Hypothalamus (tissue), 51 donors: Measurements from ENCODE around the gene FNBP1L.

Experiments
- DNase-seq, 51 donors: peaks; one replicate each; lab custom pipeline; 2025; lab: John Stamatoyannopoulos, UW

The FNBP1L gene

DNA sequence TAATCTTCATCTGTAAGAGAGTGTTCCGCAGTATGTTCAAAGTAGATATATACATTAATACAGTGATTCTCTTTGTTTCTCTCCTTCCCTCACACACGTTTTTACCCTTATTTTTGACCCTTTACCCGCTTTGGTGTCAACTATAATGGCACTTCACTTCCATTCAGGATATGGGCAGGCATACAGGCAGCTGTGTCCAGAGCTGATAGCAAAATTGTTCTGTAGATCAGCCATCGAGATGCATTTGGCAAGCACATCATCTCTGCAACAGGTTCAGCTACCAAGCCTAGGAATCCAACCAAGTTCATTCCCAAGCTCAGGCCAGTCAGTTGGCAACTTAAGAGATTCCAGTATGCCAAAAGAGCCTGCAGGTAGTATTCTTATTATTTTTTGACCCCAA lies 74.8 kb downstream of the FNBP1L start:
- no peak for DNase-seq

DNA sequence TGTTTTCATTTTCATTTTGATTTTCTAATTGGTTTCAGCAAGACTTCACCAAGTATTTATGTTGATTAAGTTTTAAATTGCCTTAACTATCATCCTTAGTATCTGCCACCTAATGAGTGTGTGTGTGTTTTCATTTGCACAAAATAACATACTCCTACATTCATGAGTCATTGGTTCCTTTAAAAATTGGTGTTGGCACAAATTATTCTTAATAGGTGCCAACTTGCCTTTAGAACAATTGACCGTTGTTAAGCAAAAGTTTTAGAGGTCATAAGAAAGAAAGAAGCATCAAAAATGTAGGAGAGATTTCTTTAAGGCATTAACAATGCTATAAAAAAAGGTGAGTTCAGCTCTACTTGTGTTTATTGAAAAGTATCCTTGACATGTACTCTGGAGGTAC lies 77.5 kb downstream of the FNBP1L start:
- DNase-seq = no peak

DNA sequence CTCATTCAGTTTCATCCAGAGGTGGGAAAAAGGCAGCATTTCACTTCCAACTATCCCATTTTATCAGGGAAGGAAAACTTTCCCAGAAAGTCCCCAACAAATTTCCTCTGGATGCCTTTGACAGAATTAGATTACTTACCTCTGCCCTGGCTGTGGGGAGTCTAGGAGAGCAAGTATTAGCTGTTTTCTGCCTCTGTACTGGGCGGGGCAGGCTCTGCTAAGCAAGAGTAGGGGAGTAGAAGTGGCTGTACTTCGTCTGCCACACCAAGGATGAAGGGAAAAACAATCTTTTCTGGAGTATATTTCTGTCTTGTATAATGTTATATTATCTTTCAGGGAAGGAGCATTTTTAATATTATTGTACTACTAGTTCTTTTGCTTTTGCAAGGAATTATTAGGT lies 78.5 kb downstream of the FNBP1L start:
- no peak for DNase-seq

DNA sequence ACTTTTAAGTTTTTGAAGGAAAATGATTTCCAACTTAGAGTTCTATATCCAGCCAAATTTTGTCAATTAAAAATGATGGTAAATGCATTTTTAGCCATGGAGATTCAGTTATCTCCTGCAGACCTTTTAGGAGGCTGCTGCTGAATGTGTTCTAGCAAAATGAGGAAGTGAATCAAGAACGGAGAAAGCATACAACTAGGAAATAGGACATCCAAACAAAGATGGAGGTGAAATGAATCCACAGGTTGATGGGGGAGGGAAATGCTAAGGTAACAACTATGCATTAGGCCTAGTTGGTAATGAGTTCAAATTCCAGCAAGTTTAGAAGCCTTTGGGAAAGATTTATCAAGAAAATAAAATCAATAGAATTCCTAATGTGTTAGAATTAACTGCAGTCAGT lies 80.5 kb downstream of the FNBP1L start:
- no peak for DNase-seq

DNA sequence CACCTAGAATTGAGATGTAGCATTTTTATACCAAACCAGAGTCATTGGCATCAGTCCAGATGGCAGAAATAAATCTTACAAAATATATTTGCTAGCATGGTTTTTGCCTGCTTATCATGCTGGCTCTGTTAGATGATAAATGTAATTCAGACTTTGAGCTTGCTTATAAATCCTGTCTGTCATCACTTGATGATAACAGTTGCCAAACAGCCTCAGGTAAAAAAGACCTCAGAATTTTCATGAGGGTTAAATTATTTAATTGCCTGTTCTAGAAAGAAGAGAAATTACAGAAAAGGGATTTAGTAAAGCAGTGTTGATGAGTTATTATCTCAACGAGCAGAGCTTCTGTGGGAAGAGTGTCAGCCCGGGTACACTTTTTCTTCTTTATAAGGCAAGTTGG lies 83.3 kb downstream of the FNBP1L start:
- DNase-seq = no peak

DNA sequence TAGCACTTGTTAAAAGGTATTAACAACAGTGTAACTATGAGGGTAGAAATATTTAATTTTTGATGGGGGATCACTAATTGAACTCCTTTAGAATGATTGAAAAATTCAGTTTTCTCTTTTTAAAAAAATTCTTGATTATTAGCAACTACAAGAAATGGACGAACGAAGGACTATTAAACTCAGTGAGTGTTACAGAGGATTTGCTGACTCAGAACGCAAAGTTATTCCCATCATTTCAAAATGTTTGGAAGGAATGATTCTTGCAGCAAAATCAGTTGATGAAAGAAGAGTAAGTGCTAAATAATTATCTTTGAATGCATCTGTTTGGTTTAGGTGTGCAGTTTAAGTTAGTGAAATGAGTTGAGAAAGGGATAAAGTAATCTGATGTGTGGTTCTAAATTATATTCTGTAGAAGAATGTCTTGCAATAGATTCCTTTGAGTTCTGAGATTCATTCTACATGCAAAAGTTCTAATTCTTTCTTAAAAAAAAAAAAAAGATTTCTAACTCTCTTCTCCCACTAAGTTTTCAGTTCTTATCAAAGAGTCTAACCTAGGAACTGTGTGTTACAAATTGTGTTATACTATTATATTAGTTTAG lies 85.0 kb downstream of the FNBP1L start:
- no peak for DNase-seq

DNA sequence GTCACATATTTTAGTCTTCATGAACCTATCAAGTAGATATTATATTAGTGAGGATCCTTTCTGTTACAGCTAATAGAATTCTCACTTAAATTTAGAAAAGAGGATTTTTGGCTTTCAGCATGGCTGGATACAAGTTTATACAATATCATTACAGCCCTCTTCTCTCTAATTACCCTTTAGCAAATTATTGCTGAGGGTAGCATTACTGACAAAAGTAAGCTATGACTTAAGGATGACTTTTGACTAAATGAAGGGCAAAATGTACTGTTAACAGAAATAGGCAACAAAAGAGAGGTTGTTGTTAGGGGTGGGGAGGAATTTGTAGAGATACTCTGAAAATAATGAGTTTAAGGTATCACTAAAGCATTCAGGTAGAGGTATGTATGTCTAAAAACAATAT lies 85.8 kb downstream of the FNBP1L start:
- no peak for DNase-seq

DNA sequence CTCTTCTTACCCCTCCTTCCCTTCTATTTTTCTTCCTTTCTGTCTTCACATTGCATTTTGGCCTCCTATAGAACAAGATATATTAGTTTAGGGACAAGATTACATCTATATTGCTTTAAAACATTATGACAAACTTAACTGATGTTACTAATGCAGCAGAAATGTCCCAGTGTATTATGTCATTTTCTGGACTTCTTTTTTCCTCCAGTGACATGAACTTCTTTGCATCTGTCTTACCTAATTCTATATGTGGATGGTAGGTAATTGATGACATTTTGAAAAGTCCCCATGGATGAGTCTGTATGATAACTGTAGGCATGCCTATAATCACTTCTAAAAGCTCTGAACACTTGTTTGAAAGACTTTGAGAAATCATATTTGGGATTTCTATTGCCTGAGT lies 89.5 kb downstream of the FNBP1L start:
- no peak for DNase-seq

DNA sequence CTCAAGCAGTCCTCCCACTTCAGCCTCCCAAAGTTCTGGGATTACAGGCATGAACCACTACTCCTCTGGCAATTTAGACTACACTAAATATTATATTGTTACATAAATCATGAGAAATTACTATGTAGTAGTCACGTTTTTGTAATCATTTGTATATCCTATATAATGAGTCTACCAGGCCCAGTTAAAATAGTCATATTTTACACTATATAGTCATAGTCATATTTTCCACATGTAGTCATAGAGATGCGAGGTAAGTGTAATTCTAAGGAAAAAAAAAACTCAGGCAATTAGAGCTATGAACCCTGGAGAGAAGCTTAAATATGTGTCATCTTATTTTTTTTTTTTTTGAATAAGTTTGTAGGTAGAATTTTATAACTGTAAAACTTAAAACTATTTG lies 90.0 kb downstream of the FNBP1L start:
- no peak for DNase-seq

DNA sequence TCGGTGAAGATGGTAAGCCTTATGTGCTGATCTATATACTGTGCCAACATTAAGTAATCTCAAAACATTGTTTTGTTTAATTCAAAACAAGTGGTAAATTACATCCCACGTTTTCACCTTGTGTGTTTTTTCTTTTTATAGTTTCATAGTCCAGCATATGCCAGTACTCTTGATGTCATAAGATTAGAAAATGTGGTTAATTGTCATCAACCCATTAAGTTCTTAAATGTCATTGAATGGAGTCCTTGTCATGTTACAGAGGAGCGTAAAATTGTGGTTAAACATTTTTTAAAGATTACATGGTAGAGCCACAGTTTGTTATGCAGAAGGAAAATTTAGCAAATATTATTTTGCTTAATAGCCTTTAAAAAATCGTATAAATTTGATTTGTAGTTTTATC lies 93.1 kb downstream of the FNBP1L start:
- no peak for DNase-seq

DNA sequence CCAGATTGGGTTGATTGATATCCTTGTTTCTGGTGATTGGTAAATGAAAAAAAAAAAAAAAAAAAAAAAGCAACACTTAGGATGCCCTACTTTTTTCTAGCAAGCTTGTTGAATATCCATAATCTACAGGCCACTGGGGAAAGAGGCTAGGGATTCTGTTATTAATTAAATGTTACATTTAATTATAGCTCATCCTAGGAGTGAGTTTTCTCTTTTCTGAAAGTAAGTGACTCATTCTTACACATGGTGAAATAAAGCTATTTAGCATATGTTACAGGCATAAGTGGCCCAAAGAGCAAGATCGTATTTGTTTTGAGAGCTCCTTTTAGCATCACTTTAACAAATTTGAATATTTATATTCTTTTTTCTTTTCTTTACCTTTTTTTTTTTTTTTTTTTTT lies 94.5 kb downstream of the FNBP1L start:
- no peak for DNase-seq

DNA sequence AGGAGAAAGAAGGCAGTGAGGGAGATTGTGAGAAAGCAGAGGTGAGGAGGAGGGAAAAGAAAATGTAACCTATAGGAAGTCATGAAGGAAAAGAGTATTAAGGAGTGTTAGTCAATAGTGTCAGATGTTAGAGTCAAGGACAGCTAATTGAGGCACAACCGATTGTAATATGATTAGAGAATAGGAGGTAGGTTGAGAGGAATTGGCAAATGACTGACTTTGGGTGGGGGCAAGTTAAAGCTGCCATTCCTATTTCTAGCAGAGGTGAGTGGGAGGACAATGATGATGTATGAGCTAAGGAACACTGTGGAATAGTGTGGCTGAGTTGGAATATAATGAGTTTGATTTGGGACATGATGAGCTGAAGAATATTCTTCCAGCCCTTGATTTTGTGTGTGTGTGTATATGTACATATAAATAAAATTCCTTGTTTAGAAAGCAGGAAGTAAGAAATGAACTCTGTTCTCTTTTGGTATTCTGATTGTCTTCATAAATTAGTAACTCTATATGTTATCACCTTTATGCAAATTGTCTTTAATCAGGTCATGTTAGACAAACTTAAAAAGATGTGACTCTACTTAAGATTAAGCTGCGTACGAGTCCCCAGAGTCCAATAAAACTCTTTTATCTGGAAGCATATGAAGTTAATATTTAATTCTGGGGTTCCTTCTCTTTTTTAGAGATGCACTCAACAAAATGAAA lies 98.4 kb downstream of the FNBP1L start:
- DNase-seq = no peak

DNA sequence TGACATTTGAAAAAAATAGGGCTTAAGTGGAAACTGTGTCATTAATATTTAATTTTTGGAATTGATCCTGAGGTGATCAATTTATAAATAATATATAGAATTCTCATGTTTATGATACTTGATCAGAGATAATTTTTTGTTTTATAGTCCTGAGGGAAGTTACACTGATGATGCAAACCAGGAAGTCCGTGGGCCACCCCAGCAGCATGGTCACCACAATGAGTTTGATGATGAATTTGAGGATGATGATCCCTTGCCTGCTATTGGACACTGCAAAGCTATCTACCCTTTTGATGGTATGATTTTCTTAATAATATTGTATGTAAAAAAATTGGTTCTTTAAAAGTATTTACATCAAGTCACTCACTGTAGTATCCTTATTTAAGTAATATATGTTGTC lies 101.2 kb downstream of the FNBP1L start:
- DNase-seq = no peak

DNA sequence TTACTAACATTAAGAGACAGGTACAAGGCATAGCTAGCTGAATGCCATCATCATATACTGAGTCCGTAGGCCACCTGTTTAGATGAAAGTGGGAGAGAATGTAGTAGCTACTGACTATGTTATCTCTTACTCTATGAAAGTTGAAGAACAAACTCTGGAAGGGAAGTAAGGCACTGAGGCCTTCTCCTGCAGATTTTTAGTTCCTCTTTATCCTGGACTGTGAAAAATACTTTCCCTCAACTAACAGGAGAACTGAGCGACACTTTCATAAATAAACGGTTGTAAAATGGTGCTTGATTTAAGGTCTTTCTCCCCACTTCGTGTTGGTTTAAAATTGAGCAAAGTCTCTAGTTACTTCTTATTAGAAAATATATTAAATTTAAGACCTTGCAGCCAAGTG lies 101.9 kb downstream of the FNBP1L start:
- no peak for DNase-seq

DNA sequence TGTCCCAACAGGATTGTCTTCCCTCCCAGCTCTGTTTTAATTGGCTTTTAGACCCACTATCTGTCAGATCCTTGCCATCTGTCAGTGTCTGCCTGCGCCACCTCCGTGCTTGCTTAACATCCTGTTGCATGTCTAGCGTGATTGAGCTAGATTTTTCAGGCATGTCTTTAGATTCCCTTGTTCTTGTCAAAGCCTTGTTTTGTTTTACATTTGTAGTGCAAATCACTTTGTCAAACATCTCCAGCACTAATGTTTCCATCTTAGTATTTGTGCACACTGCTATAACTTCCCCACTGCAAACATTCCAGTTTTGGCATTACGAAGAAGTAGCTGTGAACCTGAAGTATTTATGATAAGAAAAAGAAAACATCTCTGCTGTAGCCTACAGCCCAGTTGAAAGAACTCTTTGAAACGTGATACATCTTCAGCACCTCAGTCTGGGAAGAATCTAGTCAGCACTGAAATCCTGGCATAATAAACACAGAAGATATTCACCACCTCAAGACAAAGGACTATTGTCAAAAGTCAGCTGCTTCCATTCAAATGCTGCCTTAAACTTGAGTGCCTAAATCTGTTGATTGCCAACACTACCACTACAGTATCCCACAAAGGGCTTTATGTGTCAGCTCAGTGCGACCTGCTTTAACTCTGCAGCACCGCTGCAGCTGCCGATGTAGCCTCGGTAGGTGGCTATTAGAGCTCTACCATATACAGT lies 105.0 kb downstream of the FNBP1L start:
- DNase-seq = peak in 16 of 51 donors; percentile 7 to 79 (median 26)

DNA sequence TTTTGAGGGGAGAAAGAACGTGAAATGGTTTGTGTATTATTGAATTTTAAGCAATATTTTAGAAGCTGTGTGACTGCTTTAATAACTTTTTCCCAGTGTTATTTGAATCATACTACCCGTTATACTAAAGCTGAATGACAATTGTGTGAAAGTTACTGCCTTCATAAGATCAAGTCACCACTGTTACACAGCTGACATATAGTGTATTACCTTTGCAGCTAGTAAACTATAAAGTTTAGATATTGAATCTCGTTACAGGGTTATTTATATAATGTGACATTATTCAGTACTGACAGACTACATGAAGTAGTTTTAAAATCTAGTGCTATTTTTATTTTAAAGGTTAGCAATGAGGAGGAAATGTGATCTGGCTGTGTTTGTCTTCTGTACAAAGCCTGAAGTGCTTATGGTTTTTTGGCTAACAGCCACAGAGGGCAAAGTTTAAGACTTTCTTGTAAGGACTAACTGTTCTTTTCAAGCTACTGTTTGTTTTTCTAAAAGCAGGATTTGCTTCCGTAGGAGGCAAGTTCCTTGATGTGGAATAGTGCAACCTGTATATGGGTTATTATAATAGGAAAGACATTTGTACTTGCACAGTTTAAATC lies 106.1 kb downstream of the FNBP1L start:
- DNase-seq = peak in 1 of 51 donors; percentile 15

DNA sequence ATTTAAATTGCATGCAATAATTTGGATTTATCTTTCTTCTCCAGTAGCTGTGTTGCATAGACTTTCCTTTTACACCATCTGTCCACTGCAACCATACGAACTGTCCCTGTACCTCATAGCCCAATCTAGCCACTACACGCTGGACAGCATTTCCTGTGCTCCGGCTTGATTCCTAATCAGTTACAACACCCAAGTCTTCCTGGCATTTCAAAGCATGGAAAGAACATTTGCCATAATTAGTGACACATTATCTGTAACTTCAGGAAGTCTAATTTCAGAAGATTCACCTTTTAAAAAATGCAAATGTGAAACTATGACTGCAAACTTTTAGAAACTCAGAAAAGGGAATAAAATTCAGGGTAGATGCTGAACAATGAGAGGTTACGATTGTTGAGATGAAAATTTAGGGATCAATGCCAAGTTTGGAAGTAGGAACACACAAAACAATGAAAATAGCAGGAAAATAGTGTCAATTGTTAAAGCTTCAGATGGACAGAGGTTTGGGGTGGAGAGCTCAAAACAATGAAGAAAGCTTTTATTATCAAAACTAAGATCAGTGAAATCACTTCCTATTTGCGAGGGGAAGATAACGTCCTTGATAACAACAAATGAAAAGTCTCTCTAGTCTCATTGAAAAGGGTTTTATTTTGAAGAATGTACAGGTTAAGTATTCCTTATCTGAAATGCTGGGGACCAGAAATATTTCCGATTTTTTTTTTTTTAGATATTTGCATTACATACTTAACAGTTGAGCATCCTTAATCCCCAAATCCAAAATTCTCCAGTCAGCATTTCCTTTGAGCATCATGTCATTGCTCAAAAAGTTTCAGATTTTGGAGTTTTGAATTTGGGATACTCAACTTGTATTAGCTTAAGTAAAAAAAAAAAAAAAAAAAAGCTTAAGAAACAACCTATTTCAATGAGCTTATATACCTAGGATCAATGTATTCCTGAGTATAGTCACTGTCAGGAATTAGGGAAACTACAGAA lies 107.3 kb downstream of the FNBP1L start:
- no peak for DNase-seq

DNA sequence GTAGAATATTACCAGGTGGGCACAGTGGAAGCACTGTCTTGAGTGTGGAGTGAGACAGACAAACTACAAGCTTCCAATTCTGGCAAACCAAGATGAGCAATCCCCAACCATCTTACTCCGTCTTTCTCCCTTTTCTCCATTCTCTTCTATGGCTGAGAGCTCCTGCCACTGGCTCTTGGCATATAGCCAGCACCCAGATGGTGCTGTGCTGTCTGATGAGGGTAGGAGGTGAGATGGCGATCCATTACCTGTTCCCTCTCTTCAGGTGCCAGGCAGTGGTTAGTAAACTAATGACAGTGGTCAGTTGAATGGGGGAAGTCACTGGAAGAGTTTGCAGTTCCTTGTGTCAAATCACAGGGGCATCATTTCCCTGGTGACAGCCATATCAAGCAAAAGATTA lies 108.4 kb downstream of the FNBP1L start:
- DNase-seq = no peak

DNA sequence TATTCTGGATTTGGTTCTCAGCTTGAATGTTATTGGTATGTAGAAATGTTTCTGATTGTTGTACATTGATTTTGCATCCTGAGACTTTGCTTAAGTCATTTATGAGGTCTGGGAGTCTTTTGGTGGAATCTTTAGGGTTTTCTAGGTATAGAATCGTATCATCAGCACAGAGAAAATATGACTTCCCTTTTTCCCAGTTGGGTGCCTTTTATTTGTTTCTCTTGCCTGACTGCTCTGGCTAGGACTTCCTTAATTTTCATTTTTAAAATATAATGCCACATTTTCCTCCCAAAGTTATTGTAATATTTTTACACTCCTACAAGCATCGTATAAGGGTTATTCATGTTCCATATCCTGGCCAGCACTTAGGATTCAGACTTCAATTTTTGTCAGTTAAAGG lies 111.1 kb downstream of the FNBP1L start:
- DNase-seq = no peak

DNA sequence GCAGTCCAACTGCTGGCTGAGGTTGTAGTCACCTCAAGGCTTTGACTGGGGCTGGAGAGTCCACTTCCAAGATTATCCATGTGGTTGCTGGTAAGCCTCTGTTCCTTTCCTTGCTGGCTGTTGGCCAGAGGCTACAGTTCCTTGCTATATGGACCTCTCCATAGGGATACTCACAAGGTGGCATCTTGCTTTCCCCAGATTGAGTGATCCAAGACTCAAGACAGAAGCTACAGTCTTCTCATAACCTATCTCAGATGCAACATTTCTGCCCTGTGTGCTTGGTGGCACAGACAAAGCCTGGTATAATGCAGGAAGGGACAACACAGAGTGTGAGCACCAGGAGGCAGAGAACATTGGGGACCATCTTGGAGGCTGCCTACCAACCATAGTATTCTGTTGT lies 111.8 kb downstream of the FNBP1L start:
- no peak for DNase-seq
